ENCODE results near the gene RASGRP4. TPM values are rescaled to one million over a fixed set of nuclear protein-coding genes. Genes with fewer than 3 reads are reported as not detected.

Gene RASGRP4
- polyA plus RNA-seq, 3 donors = 30.2 to 141 (median 50.3) TPM

GRCh38 chr19:38434549-38435051 lies 8.6 kb upstream of the RASGRP4 start:
- Mint-ChIP-seq H3K4me1 (peaks cover 20% of the 10 kb centered on the region), H3K36me3 (no peaks in the 10 kb centered on the region), H3K27ac (no peak overlapping the region), H3K27me3 (ENCODE audit: low read depth in 3 of 3) (peaks cover 8 to 12% (median 11%) of the 10 kb centered on the region in 3 donors), H3K9me3 (peaks cover 0 to 1% (median 0%) of the 10 kb centered on the region in 7 donors), H3K4me3 (peak overlapping the region in 1 of 2 donors; percentile 61)
- no peaks in the 10 kb centered on the region for H3K79me2 ChIP-seq (ENCODE audit: insufficient read depth, low read length)
- H3K27me3 ChIP-seq (ENCODE audit: control insufficient read depth in 2 of 2, insufficient read depth in 2 of 2, low read length in 2 of 2) = peaks cover 0 to 13% of the 10 kb centered on the region in 2 donors
- no peak overlapping the region for H3K9ac ChIP-seq (ENCODE audit: insufficient read depth, low read length, poor library complexity, severe bottlenecking)
- H2AFZ ChIP-seq (ENCODE audit: insufficient read depth, low read depth, low read length, poor library complexity, severe bottlenecking) = no peak overlapping the region
- H3K27ac ChIP-seq (ENCODE audit: low read depth in 1 of 2, low read length in 2 of 2) = no peak overlapping the region
- H4K20me1 ChIP-seq (ENCODE audit: insufficient read depth, low read length) = no peaks in the 10 kb centered on the region
- peaks cover 14 to 15% of the 10 kb centered on the region in 2 donors for H3K4me1 ChIP-seq (ENCODE audit: control insufficient read depth in 1 of 2, insufficient read depth in 2 of 2, low read length in 2 of 2)
- H3K4me3 ChIP-seq (replicated peaks in 1 of 3; ENCODE audit: low read depth in 2 of 3, low read length in 3 of 3) = no peak overlapping the region
- no peaks in the 10 kb centered on the region for H3K9me3 ChIP-seq (replicated peaks in 1 of 2; ENCODE audit: control insufficient read depth in 1 of 2, insufficient read depth in 1 of 2, low read length in 2 of 2)
- TF ChIP-seq CTCF (IDR thresholded peaks at IDR 0.05) = no peak
- 60% methylated on average over 1 of the region's 13 CpGs for WGBS (ENCODE audit: insufficient coverage)
- intact Hi-C loops (cut with micrococcal nuclease) = no loop called here
- no peaks in the 10 kb centered on the region for H3K36me3 ChIP-seq (replicated peaks in 1 of 2; ENCODE audit: control insufficient read depth in 1 of 2, insufficient read depth in 2 of 2, low read length in 2 of 2)
- no peak for DNase-seq
- H3K4me2 ChIP-seq (replicated peaks; ENCODE audit: extremely low read depth, low read length, poor library complexity, severe bottlenecking) = no peak overlapping the region

GRCh38 chr19:38433268-38433733 lies 7.3 kb upstream of the RASGRP4 start, which contains the start of gene RYR1:
Gene RYR1, plus strand, starts transcription at chr19:38433691. Its CDS starts 139 bp downstream, at chr19:38433830.
- H3K36me3 Mint-ChIP-seq = no peaks in the 10 kb centered on the region
- peaks cover 14 to 15% of the 10 kb centered on the region in 2 donors for H3K4me1 ChIP-seq (ENCODE audit: control insufficient read depth in 1 of 2, insufficient read depth in 2 of 2, low read length in 2 of 2)
- H4K20me1 ChIP-seq (ENCODE audit: insufficient read depth, low read length) = no peaks in the 10 kb centered on the region
- peak within 1 kb of the TSS; percentile 52 to 82 for H3K4me3 Mint-ChIP-seq
- no peak within 1 kb of the TSS for H3K27ac ChIP-seq (ENCODE audit: low read depth in 1 of 2, low read length in 2 of 2)
- H3K9ac ChIP-seq (ENCODE audit: insufficient read depth, low read length, poor library complexity, severe bottlenecking) = no peak within 1 kb of the TSS
- intact Hi-C loops (cut with micrococcal nuclease) = no loop called here
- peak within 1 kb of the TSS in 1 of 3 experiments; percentile 38 for H3K4me3 ChIP-seq (replicated peaks in 1 of 3; ENCODE audit: low read depth in 2 of 3, low read length in 3 of 3)
- H3K27me3 ChIP-seq (ENCODE audit: control insufficient read depth in 2 of 2, insufficient read depth in 2 of 2, low read length in 2 of 2) = peaks cover 0 to 13% of the 10 kb centered on the region in 2 donors
- H3K79me2 ChIP-seq (ENCODE audit: insufficient read depth, low read length) = no peaks in the 10 kb centered on the region
- peaks cover 0 to 1% (median 0%) of the 10 kb centered on the region in 7 donors for H3K9me3 Mint-ChIP-seq
- peak within 1 kb of the TSS; percentile 41 for H2AFZ ChIP-seq (ENCODE audit: insufficient read depth, low read depth, low read length, poor library complexity, severe bottlenecking)
- peaks cover 10 to 13% (median 10%) of the 10 kb centered on the region in 3 donors for H3K27me3 Mint-ChIP-seq (ENCODE audit: low read depth in 3 of 3)
- peak within 1 kb of the TSS in 3 of 7 donors; percentile 25 to 79 (median 38) for H3K27ac Mint-ChIP-seq
- no peaks in the 10 kb centered on the region for H3K9me3 ChIP-seq (replicated peaks in 1 of 2; ENCODE audit: control insufficient read depth in 1 of 2, insufficient read depth in 1 of 2, low read length in 2 of 2)
- peak; percentile 53 to 66 (median 63) for DNase-seq
- 11% methylated on average over 9 of the region's 20 CpGs for WGBS (ENCODE audit: insufficient coverage)
- peaks cover 20% of the 10 kb centered on the region for H3K4me1 Mint-ChIP-seq
- no peak for TF ChIP-seq CTCF (IDR thresholded peaks at IDR 0.05)
- H3K36me3 ChIP-seq (replicated peaks in 1 of 2; ENCODE audit: control insufficient read depth in 1 of 2, insufficient read depth in 2 of 2, low read length in 2 of 2) = no peaks in the 10 kb centered on the region
- H3K4me2 ChIP-seq (replicated peaks; ENCODE audit: extremely low read depth, low read length, poor library complexity, severe bottlenecking) = peak within 1 kb of the TSS; percentile 43

Measured in CD14-positive monocyte (primary cell).